Upper lobe of left lung (tissue), 6 donors: ENCODE results near the gene RABEP2. TPM values are rescaled to one million over a fixed set of nuclear protein-coding genes. Genes with fewer than 3 reads are reported as not detected.

Experiments
- ATAC-seq, 2 donors: fragments of 200-7000 bp; cut with Tn5 transposase; one replicate each; pipeline ENCODE4 v1.9.1; 2022; ENCODE audit warnings: mild to moderate bottlenecking in 2 of 2, moderate library complexity in 2 of 2; ENCODE audit not compliant: low FRiP score in 2 of 2
- DNase-seq, 2 donors: peaks; one replicate each; pipeline ENCODE4 v3.0.0-alpha.2; 2019 to 2020
- H3K27ac ChIP-seq, 4 donors: fragments of 200-600 bp; sonication (generic); one replicate each; pipeline ENCODE4 v1.5.1; 2016 to 2019
- H3K27me3 ChIP-seq, 4 donors: fragments of 200-600 bp; sonication (generic); one replicate each; pipeline ENCODE4 v1.5.1; 2017 to 2019
- H3K36me3 ChIP-seq, 4 donors: fragments of 200-600 bp; sonication (generic); one replicate each; pipeline ENCODE4 v1.5.1; 2016 to 2019
- H3K4me1 ChIP-seq, 4 donors: fragments of 200-600 bp; sonication (generic); one replicate each; pipeline ENCODE4 v1.5.1; 2018 to 2019
- H3K4me3 ChIP-seq, 4 donors: fragments of 200-600 bp; sonication (generic); one replicate each; pipeline ENCODE4 v1.5.1; 2017 to 2019; ENCODE audit warnings: mild to moderate bottlenecking in 2 of 4, moderate library complexity in 1 of 4
- H3K9me3 ChIP-seq, 4 donors: fragments of 200-600 bp; sonication (generic); one replicate each; pipeline ENCODE4 v1.5.1; 2018 to 2019
- EP300 ChIP-seq, 4 donors: sonication (generic); formaldehyde crosslinking; IDR thresholded peaks; one replicate each; pipeline ENCODE4 v1.5.1; 2017; ENCODE audit warnings: antibody characterized with exemption in 4 of 4, control low read depth in 2 of 4
- POLR2A ChIP-seq, 4 donors: fragments of 450-650 bp; IDR thresholded peaks; one replicate each; pipeline ENCODE4 v1.5.1; 2016 to 2017; ENCODE audit warnings: antibody characterized with exemption in 4 of 4, mild to moderate bottlenecking in 2 of 4
- POLR2AphosphoS5 ChIP-seq, 2 donors: sonication (generic); formaldehyde crosslinking; IDR thresholded peaks; one replicate each; pipeline ENCODE4 v1.5.1; 2017; ENCODE audit warnings: antibody characterized with exemption in 2 of 2
- WGBS, 2 donors: methylation state at CpG; one replicate each; pipeline ENCODE4 v1.1.5; 2017 to 2018; 5-methylcytosine and 5-hydroxymethylcytosine counted together
- total RNA-seq, 6 donors: library from RNA; depleted of rRNA in 4 of 6; stranded (reverse); fragments of >200 nt in 4 of 6; gene quantifications; one replicate each; pipeline versions ENCODE4 v1.1.0 to v1.2.1, GENCODE V29; 2016 to 2021
- TF ChIP-seq, protein P1 (sequence below), 6 experiments: fragments of 450-650 bp in 4 of 6; fragments of 200-600 bp in 2 of 6; sonication (generic) in 2 of 6; IDR thresholded peaks; one replicate each; pipeline ENCODE4 v1.5.1; 2016 to 2019; ENCODE audit warnings: antibody characterized with exemption in 6 of 6
- donor health status: DM: no; HTN: no; CAD: no; lungs with moderate emphysema.
- donor health status: DM: no; HTN: yes; CAD: no; lungs with severe emphysema.

The RABEP2 gene
- total RNA-seq, 6 donors from 2014 or later = 25.6 to 115 (median 33.0) TPM

GRCh38 chr16:28902909-28903308 is 22.1 kb downstream of the RABEP2 start:
- Histone ChIP-seq H3K27ac (no peak overlapping the region), H3K9me3 (no peaks in the 10 kb centered on the region), H3K36me3 (peaks cover 0 to 40% (median 30%) of the 10 kb centered on the region in 4 donors), H3K4me3 (no peak overlapping the region), H3K27me3 (no peaks in the 10 kb centered on the region), H3K4me1 (no peaks in the 10 kb centered on the region)
- TF ChIP-seq POLR2AphosphoS5 (IDR thresholded peaks at IDR 0.05) (no peak), EP300 (IDR thresholded peaks at IDR 0.05) (no peak), POLR2A (IDR thresholded peaks at IDR 0.05) (no peak)
- TF ChIP-seq, protein P1, sequence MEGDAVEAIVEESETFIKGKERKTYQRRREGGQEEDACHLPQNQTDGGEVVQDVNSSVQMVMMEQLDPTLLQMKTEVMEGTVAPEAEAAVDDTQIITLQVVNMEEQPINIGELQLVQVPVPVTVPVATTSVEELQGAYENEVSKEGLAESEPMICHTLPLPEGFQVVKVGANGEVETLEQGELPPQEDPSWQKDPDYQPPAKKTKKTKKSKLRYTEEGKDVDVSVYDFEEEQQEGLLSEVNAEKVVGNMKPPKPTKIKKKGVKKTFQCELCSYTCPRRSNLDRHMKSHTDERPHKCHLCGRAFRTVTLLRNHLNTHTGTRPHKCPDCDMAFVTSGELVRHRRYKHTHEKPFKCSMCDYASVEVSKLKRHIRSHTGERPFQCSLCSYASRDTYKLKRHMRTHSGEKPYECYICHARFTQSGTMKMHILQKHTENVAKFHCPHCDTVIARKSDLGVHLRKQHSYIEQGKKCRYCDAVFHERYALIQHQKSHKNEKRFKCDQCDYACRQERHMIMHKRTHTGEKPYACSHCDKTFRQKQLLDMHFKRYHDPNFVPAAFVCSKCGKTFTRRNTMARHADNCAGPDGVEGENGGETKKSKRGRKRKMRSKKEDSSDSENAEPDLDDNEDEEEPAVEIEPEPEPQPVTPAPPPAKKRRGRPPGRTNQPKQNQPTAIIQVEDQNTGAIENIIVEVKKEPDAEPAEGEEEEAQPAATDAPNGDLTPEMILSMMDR (IDR thresholded peaks at IDR 0.05) = no peak
- 53 to 66% methylated on average over 2 to 11 of the region's 11 CpGs for WGBS, 2 donors
- DNase-seq (peak in 1 of 2 donors; percentile 57), ATAC-seq (peak in 1 of 2 donors; percentile 10)

- H3K9me3 ChIP-seq = no peaks in the 10 kb centered on the region
- TF ChIP-seq POLR2A (IDR thresholded peaks at IDR 0.05) (no peak), EP300 (IDR thresholded peaks at IDR 0.05) (no peak), POLR2AphosphoS5 (IDR thresholded peaks at IDR 0.05) (no peak)
- TF ChIP-seq, protein P1 (IDR thresholded peaks at IDR 0.05) = no peak
- DNase-seq = no peak
- 85 to 86% methylated on average over 4 to 10 of the region's 15 CpGs for WGBS, 2 donors
- H3K4me1 ChIP-seq = no peaks in the 10 kb centered on the region
- no peak overlapping the region for H3K4me3 ChIP-seq
- no peak for ATAC-seq
- H3K27me3 ChIP-seq = no peaks in the 10 kb centered on the region
- H3K36me3 ChIP-seq = peaks cover 0 to 29% (median 24%) of the 10 kb centered on the region in 4 donors
- no peak overlapping the region for H3K27ac ChIP-seq
These were observed 23.2 kb downstream of the RABEP2 start for GRCh38 chr16:28901862-28902261.

- WGBS, 2 donors = 96% methylated on average over 25 of the region's 25 CpGs; no CpG with 5 or more reads in 1 of the 2 donors
- peaks cover 0 to 17% (median 13%) of the 10 kb centered on the region in 4 donors for H3K36me3 ChIP-seq
- H3K27me3 ChIP-seq = no peaks in the 10 kb centered on the region
- ATAC-seq = no peak
- no peak overlapping the region for H3K27ac ChIP-seq
- H3K9me3 ChIP-seq = no peaks in the 10 kb centered on the region
- TF ChIP-seq POLR2AphosphoS5 (IDR thresholded peaks at IDR 0.05) = no peak
- no peak for TF ChIP-seq EP300 (IDR thresholded peaks at IDR 0.05)
- TF ChIP-seq POLR2A (IDR thresholded peaks at IDR 0.05) = no peak
- TF ChIP-seq, protein P1 (IDR thresholded peaks at IDR 0.05) = no peak
- peak in 1 of 2 donors; percentile 75 for DNase-seq
- H3K4me3 ChIP-seq = no peak overlapping the region
- H3K4me1 ChIP-seq = no peaks in the 10 kb centered on the region
These were observed 24.4 kb downstream of the RABEP2 start for GRCh38 chr16:28900601-28901000.

DNA sequence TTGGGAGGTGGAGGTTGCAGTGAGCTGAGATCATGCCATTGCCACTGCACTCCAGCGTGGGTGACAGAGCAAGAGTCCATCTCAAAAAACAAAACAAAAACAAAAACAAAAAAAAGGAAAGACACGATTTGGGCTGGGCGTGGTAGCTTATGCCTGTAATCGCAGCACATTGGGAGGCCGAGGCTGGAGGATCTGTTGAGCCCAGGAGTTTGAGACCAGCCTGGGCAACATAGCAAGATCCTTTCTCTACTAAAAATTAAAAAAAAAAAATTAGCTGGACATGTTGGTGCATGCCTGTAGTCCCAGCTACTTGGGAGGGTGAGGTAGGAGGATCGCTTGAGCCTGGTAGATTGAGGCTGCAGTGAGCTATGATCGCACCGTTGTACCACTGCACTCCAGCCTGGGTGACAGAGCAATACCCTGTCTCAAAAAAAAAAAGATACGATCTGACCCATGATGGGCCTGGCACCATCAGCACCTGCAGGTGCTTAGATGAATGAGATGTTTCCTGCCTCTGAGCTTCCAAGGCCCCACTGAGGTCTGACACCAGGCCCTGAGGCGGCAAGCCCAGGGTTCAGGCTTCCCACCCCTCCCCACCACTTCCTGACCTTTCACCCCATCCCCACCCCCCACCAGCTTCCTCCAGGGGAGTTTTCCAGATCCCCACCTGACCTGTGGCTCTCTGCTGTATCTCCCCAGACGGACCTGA is 25.0 kb downstream of the RABEP2 start:
- Histone ChIP-seq H3K27ac (no peak overlapping the region), H3K27me3 (no peaks in the 10 kb centered on the region), H3K36me3 (peaks cover 0 to 13% (median 8%) of the 10 kb centered on the region in 4 donors), H3K9me3 (no peaks in the 10 kb centered on the region), H3K4me1 (no peaks in the 10 kb centered on the region), H3K4me3 (no peak overlapping the region)
- ATAC-seq (no peak), DNase-seq (no peak)
- 88 to 94% methylated on average over 10 to 11 of the region's 11 CpGs for WGBS, 2 donors
- TF ChIP-seq EP300 (IDR thresholded peaks at IDR 0.05) (no peak), POLR2AphosphoS5 (IDR thresholded peaks at IDR 0.05) (no peak), POLR2A (IDR thresholded peaks at IDR 0.05) (no peak)
- TF ChIP-seq, protein P1 (IDR thresholded peaks at IDR 0.05) = no peak

DNA sequence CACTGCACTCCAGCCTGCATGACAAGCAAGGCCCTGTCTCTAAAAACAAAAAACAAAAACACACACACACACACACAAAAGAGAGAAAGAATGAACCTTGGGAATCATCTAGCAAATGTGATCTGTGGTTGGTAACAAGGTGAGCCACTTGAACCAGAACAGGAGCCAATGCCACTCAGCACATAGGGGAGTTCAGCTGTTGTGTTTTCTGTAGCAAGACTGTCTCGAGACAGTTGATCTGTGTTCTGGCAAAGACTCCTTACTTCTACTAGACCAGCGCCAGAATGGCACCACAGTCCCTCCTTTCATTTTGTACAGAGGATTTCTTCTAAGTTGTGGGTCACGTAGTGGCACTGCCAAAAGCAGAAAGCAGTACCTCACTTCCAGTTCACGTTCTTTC is 26.1 kb downstream of the RABEP2 start:
- Histone ChIP-seq H3K4me3 (no peak overlapping the region), H3K4me1 (no peaks in the 10 kb centered on the region), H3K36me3 (peaks cover 0 to 2% (median 0%) of the 10 kb centered on the region in 4 donors), H3K9me3 (no peaks in the 10 kb centered on the region), H3K27ac (no peak overlapping the region), H3K27me3 (no peaks in the 10 kb centered on the region)
- DNase-seq (no peak), ATAC-seq (no peak)
- WGBS, 2 donors = 86 to 89% methylated on average over 4 of the region's 4 CpGs
- TF ChIP-seq POLR2AphosphoS5 (IDR thresholded peaks at IDR 0.05) = no peak
- no peak for TF ChIP-seq POLR2A (IDR thresholded peaks at IDR 0.05)
- TF ChIP-seq, protein P1 (IDR thresholded peaks at IDR 0.05) = no peak
- no peak for TF ChIP-seq EP300 (IDR thresholded peaks at IDR 0.05)
